ENCODE measurements around the gene SEL1L3. TPM values are rescaled to one million over a fixed set of nuclear protein-coding genes. Genes with fewer than 3 reads are reported as not detected.
A peak's percentile ranks its signal among the peaks of the same experiment; 100 is the strongest.

The SEL1L3 gene
- total RNA-seq, 1 donor from 2014 or later = 123 TPM

- no peak for TF ChIP-seq CTCF (IDR thresholded peaks at IDR 0.05; ENCODE audit: insufficient read depth, low read length, poor library complexity, severe bottlenecking)
- Histone ChIP-seq H3K4me3 (ENCODE audit: low read depth, low read length) (no peak overlapping the region), H3K36me3 (ENCODE audit: control insufficient read depth, insufficient read depth, low read length) (peaks cover 2% of the 10 kb centered on the region), H3K27me3 (ENCODE audit: control insufficient read depth, insufficient read depth, low read length) (no peaks in the 10 kb centered on the region)
- DNase-seq (ENCODE audit: low read depth) = no peak
Observed at GRCh38 chr4:25760048-25760447, 102.7 kb downstream of the SEL1L3 start.

DNA sequence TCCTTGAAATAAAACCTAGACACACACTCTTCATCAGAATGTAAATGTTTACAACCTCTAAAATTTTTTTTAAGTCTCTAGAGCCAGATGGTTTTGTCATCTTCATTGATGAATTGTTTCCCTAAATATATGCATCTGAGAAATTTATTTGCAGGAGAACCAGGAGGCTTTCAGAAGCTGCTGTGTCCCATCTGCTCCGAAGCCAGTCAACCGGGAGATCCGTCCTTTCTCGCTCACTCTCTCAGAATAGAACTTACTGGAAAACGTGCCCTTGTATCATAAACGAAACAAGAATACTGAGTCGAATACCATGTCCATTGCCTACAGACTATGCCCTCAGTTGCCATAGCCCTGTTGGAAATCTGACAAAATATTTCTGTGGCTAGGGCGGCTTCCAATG lies 103.7 kb downstream of the SEL1L3 start:
- H3K4me3 ChIP-seq (ENCODE audit: low read depth, low read length) = no peak overlapping the region
- H3K36me3 ChIP-seq (ENCODE audit: control insufficient read depth, insufficient read depth, low read length) = peaks cover 2% of the 10 kb centered on the region
- TF ChIP-seq CTCF (IDR thresholded peaks at IDR 0.05; ENCODE audit: insufficient read depth, low read length, poor library complexity, severe bottlenecking) = no peak
- H3K27me3 ChIP-seq (ENCODE audit: control insufficient read depth, insufficient read depth, low read length) = no peaks in the 10 kb centered on the region
- no peak for DNase-seq (ENCODE audit: low read depth)

GRCh38 chr4:25757452-25757851 lies 105.3 kb downstream of the SEL1L3 start:
- DNase-seq (ENCODE audit: low read depth) = no peak
- no peak overlapping the region for H3K4me3 ChIP-seq (ENCODE audit: low read depth, low read length)

DNA sequence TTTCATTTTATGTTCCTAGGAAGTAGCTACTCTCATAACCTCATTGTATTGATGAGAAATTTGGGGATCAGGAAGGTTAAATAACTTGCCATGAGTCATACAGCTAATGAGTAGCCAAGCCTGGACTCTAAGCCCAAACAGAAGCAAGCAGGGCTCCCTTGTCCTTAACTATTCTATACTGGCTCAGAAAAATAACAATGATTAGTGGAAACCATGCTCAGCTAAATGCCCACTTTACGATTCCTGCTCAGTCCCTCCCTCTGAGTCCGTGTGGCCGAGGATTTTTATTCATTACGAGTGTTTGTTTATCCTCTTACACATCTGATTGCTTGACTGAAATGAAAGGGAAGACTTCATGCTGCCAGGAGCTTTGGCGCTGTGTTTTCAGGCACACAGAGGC lies 106.3 kb downstream of the SEL1L3 start:
- Histone ChIP-seq H3K27me3 (ENCODE audit: control insufficient read depth, insufficient read depth, low read length) (no peaks in the 10 kb centered on the region), H3K4me3 (ENCODE audit: low read depth, low read length) (no peak overlapping the region), H3K36me3 (ENCODE audit: control insufficient read depth, insufficient read depth, low read length) (peaks cover 2% of the 10 kb centered on the region)
- DNase-seq (ENCODE audit: low read depth) = peak; percentile 32
- no peak for TF ChIP-seq CTCF (IDR thresholded peaks at IDR 0.05; ENCODE audit: insufficient read depth, low read length, poor library complexity, severe bottlenecking)

More at GRCh38 chr4:25757452-25757851, 105.3 kb downstream of the SEL1L3 start:
- TF ChIP-seq CTCF (IDR thresholded peaks at IDR 0.05; ENCODE audit: insufficient read depth, low read length, poor library complexity, severe bottlenecking) = no peak
- Histone ChIP-seq H3K27me3 (ENCODE audit: control insufficient read depth, insufficient read depth, low read length) (no peaks in the 10 kb centered on the region), H3K36me3 (ENCODE audit: control insufficient read depth, insufficient read depth, low read length) (peaks cover 2% of the 10 kb centered on the region)

- DNase-seq (ENCODE audit: low read depth) = no peak
- TF ChIP-seq CTCF (IDR thresholded peaks at IDR 0.05; ENCODE audit: insufficient read depth, low read length, poor library complexity, severe bottlenecking) = no peak
- Histone ChIP-seq H3K36me3 (ENCODE audit: control insufficient read depth, insufficient read depth, low read length) (peaks cover 2% of the 10 kb centered on the region), H3K27me3 (ENCODE audit: control insufficient read depth, insufficient read depth, low read length) (no peaks in the 10 kb centered on the region), H3K4me3 (ENCODE audit: low read depth, low read length) (no peak overlapping the region)
Observed at GRCh38 chr4:25755911-25756310, 106.9 kb downstream of the SEL1L3 start.

GRCh38 chr4:25753239-25753638 lies 109.5 kb downstream of the SEL1L3 start:
- no peak for DNase-seq (ENCODE audit: low read depth)
- no peak for TF ChIP-seq CTCF (IDR thresholded peaks at IDR 0.05; ENCODE audit: insufficient read depth, low read length, poor library complexity, severe bottlenecking)
- peaks cover 2% of the 10 kb centered on the region for H3K36me3 ChIP-seq (ENCODE audit: control insufficient read depth, insufficient read depth, low read length)
- no peaks in the 10 kb centered on the region for H3K27me3 ChIP-seq (ENCODE audit: control insufficient read depth, insufficient read depth, low read length)
- H3K4me3 ChIP-seq (ENCODE audit: low read depth, low read length) = no peak overlapping the region
